Gastrocnemius medialis (tissue), 4 donors: Measurements from ENCODE around the gene MMP2. TPM values are rescaled to one million over a fixed set of nuclear protein-coding genes. Genes with fewer than 3 reads are reported as not detected.

ENCODE experiments used
- ATAC-seq, 2 donors: fragments of 150-250 bp; one replicate each; pipeline ENCODE4 v1.9.1; 2016
- DNase-seq, 2 donors: peaks; one replicate each; pipeline ENCODE4 v3.0.0-alpha.2; 2019
- H3K27ac ChIP-seq, 4 donors: fragments of 200-600 bp; sonication (generic); 1 replicate in 1 of 4; 2 replicates in 3 of 4; pipeline ENCODE4 v1.5.1; 2016 to 2018; ENCODE audit warnings: mild to moderate bottlenecking in 2 of 4, moderate library complexity in 1 of 4
- H3K27me3 ChIP-seq, 3 donors: fragments of 200-600 bp; sonication (generic) in 2 of 3; 1 replicate in 1 of 3; 2 replicates in 2 of 3; pipeline versions ENCODE4 v1.5.1 to v1.6.0; 2016 to 2019; ENCODE audit warnings: mild to moderate bottlenecking in 1 of 3, moderate library complexity in 1 of 3
- H3K36me3 ChIP-seq, 2 donors: fragments of 200-600 bp; sonication (generic) in 1 of 2; one replicate each; pipeline ENCODE4 v1.5.1; 2017 to 2018
- H3K4me1 ChIP-seq, 2 donors: fragments of 200-600 bp; sonication (generic) in 1 of 2; one replicate each; pipeline ENCODE4 v1.5.1; 2016 to 2017; ENCODE audit warnings: mild to moderate bottlenecking in 2 of 2
- H3K4me3 ChIP-seq, 4 donors: fragments of 200-600 bp; sonication (generic) in 3 of 4; 1 replicate in 1 of 4; 2 replicates in 3 of 4; pipeline ENCODE4 v1.5.1; 2016 to 2019; ENCODE audit warnings: mild to moderate bottlenecking in 2 of 4
- H3K9me3 ChIP-seq, 3 donors: fragments of 200-600 bp; sonication (generic) in 2 of 3; 1 replicate in 1 of 3; 2 replicates in 2 of 3; pipeline ENCODE4 v1.5.1; 2016 to 2019
- CTCF ChIP-seq, 5 experiments: fragments of 450-650 bp in 3 of 5; fragments of 200-600 bp in 2 of 5; sonication (generic) in 2 of 5; IDR thresholded peaks in 4 of 5; conservative IDR thresholded peaks in 1 of 5; 1 replicate in 4 of 5; 2 replicates in 1 of 5; pipeline ENCODE4 v1.5.1; 2016 to 2019; ENCODE audit warnings: antibody characterized with exemption in 5 of 5, mild to moderate bottlenecking in 3 of 5, moderate library complexity in 3 of 5
- POLR2A ChIP-seq, 2 donors: fragments of 450-650 bp; IDR thresholded peaks; one replicate each; pipeline ENCODE4 v1.6.1; 2017; ENCODE audit warnings: antibody characterized with exemption in 2 of 2, mild to moderate bottlenecking in 2 of 2, moderate library complexity in 2 of 2
- in situ Hi-C, 4 donors: fragments of 200-750 bp; cut with MboI; loops; one replicate each; pipeline versions ENCODE4 v1.15.0 to v1.8.0; 2017; ENCODE audit warnings: low sequenced_read_pairs in 4 of 4
- intact Hi-C: fragments of 100-400 bp; cut with DNase I; formaldehyde crosslinking; loops from one replicate; pipeline ENCODE4 v1.15.1; 2023; ENCODE audit warnings: low total_unique reads
- total RNA-seq, 4 donors: library from RNA; depleted of rRNA; stranded (reverse); fragments of >200 nt; gene quantifications; one replicate each; pipeline versions ENCODE4 v1.1.0 to v1.2.3, GENCODE V29; 2016

The MMP2 gene
- total RNA-seq, 4 donors from 2014 or later = 26.6 to 119 (median 55.6) TPM

- in situ Hi-C loops = loop anchor here in 3 of 4 donors (5.0 to 10.0 kb wide), 3 partner anchors 73 to 165 kb away; no protein-coding TSS in a partner anchor
These were observed 61.2 kb downstream of the MMP2 start for GRCh38 chr16:55540221-55540620.

GRCh38 chr16:55542459-55543082 lies 63.6 kb downstream of the MMP2 start:
- intact Hi-C loops = loop anchor here (1.0 to 5.0 kb wide), 2 partner anchors 45 to 77 kb away; no protein-coding TSS in a partner anchor
- TF ChIP-seq CTCF (IDR thresholded peaks at IDR 0.05 in 4 of 5, conservative IDR thresholded peaks at IDR 0.05 in 1 of 5) (no peak), POLR2A (IDR thresholded peaks at IDR 0.05) (no peak)
- H3K4me1 ChIP-seq = peaks cover 0 to 4% of the 10 kb centered on the region in 2 donors
- DNase-seq (no peak), ATAC-seq (no peak)
- H3K4me3 ChIP-seq = no peak overlapping the region
- in situ Hi-C loops = loop anchor here in 3 of 4 donors (5.0 to 10.0 kb wide), 3 partner anchors 75 to 162 kb away; no protein-coding TSS in a partner anchor
- H3K36me3 ChIP-seq = no peaks in the 10 kb centered on the region
- H3K27me3 ChIP-seq = no peaks in the 10 kb centered on the region
- no peaks in the 10 kb centered on the region for H3K9me3 ChIP-seq
- H3K27ac ChIP-seq = no peak overlapping the region

More at GRCh38 chr16:55540221-55540620, 61.2 kb downstream of the MMP2 start:
- TF ChIP-seq POLR2A (IDR thresholded peaks at IDR 0.05) (no peak), CTCF (IDR thresholded peaks at IDR 0.05 in 4 of 5, conservative IDR thresholded peaks at IDR 0.05 in 1 of 5) (no peak)
- Histone ChIP-seq H3K9me3 (no peaks in the 10 kb centered on the region), H3K27me3 (no peaks in the 10 kb centered on the region), H3K4me1 (peaks cover 0 to 4% of the 10 kb centered on the region in 2 donors), H3K36me3 (no peaks in the 10 kb centered on the region), H3K27ac (no peak overlapping the region), H3K4me3 (no peak overlapping the region)
- intact Hi-C loops = loop anchor here (5.0 kb wide), 1 partner anchor 43 kb away; no protein-coding TSS in a partner anchor
- ATAC-seq = no peak
- no peak for DNase-seq

- no peak for ATAC-seq
These were observed 64.5 kb downstream of the MMP2 start for GRCh38 chr16:55543472-55543871.

GRCh38 chr16:55552621-55553020 lies 73.6 kb downstream of the MMP2 start:
- Histone ChIP-seq H3K36me3 (no peaks in the 10 kb centered on the region), H3K9me3 (no peaks in the 10 kb centered on the region), H3K4me1 (no peaks in the 10 kb centered on the region), H3K27me3 (no peaks in the 10 kb centered on the region), H3K27ac (no peak overlapping the region), H3K4me3 (no peak overlapping the region)
- ATAC-seq (no peak), DNase-seq (no peak)
- TF ChIP-seq POLR2A (IDR thresholded peaks at IDR 0.05) (no peak), CTCF (IDR thresholded peaks at IDR 0.05 in 4 of 5, conservative IDR thresholded peaks at IDR 0.05 in 1 of 5) (no peak)
- in situ Hi-C loops = no loop called here
- intact Hi-C loops = no loop called here

More at GRCh38 chr16:55543472-55543871, 64.5 kb downstream of the MMP2 start:
- Histone ChIP-seq H3K4me1 (peaks cover 0 to 4% of the 10 kb centered on the region in 2 donors), H3K27ac (no peak overlapping the region), H3K27me3 (no peaks in the 10 kb centered on the region), H3K36me3 (no peaks in the 10 kb centered on the region), H3K4me3 (no peak overlapping the region), H3K9me3 (no peaks in the 10 kb centered on the region)
- TF ChIP-seq CTCF (IDR thresholded peaks at IDR 0.05 in 4 of 5, conservative IDR thresholded peaks at IDR 0.05 in 1 of 5) (peak in 4 of 5 experiments; percentile 19 to 39 (median 35)), POLR2A (IDR thresholded peaks at IDR 0.05) (no peak)
- intact Hi-C loops = loop anchor here (1.0 to 5.0 kb wide), 2 partner anchors 46 to 78 kb away; no protein-coding TSS in a partner anchor
- in situ Hi-C loops = loop anchor here in 3 of 4 donors (5.0 to 10.0 kb wide), 3 partner anchors 76 to 161 kb away; no protein-coding TSS in a partner anchor
- DNase-seq = no peak
